Measurements from ENCODE around the gene DBN1. TPM values are rescaled to one million over a fixed set of nuclear protein-coding genes. Genes with fewer than 3 reads are reported as not detected.

DBN1 gene
- total and polyA plus RNA-seq, 2 of the 8 experiments (the other 6 are each of a cell fraction or from before 2014, with no cell fraction given), result 168 to 333 TPM

DNA sequence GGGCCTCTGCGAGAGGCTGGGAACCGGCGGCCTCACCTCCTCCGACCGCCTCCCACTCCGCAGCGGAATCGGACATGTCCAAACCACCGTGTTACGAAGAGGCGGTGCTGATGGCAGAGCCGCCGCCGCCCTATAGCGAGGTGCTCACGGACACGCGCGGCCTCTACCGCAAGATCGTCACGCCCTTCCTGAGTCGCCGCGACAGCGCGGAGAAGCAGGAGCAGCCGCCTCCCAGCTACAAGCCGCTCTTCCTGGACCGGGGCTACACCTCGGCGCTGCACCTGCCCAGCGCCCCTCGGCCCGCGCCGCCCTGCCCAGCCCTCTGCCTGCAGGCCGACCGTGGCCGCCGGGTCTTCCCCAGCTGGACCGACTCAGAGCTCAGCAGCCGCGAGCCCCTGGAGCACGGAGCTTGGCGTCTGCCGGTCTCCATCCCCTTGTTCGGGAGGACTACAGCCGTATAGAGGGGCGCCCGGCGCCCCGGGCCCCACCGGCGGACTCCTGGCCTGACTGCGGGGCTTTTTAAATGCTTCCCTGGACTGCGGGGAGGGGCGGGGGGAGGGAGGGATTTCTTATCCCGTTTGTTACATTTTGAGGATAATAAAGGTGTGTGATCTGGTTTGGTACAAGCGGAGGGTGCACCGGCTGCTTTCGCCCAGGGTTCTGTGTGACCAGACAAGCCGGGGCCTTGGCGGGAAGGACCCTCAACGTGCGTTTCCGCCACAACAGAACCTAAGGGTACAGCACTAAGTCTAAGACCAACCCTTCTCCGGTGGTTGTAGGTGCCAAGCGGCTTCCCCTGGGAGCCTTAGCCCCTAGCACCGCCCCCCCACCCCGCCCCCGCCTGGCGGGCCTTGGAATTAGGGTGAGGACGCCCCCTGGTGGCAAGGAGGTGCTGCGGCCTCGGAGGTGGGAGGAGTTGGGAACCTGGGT, 17.5 kb downstream of the DBN1 start (continued):
- TF ChIP-seq, protein P1, sequence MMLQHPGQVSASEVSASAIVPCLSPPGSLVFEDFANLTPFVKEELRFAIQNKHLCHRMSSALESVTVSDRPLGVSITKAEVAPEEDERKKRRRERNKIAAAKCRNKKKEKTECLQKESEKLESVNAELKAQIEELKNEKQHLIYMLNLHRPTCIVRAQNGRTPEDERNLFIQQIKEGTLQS (IDR thresholded peaks at IDR 0.05; ENCODE audit: insufficient read depth, low read depth, low read length), result 0 out of 2 replicates have a peak, but pooled peaks have one; percentile 40
- TF ChIP-seq TAF7 (optimal IDR thresholded peaks at IDR 0.05; ENCODE audit: borderline replicate concordance, low read depth, low read length), result peak; percentile 79
- TF ChIP-seq YY1 (IDR thresholded peaks at IDR 0.05; ENCODE audit: low read depth, low read length), result 0 out of 2 replicates have a peak, but pooled peaks have one; percentile 40
- TF ChIP-seq KDM4A (IDR thresholded peaks at IDR 0.05; ENCODE audit: low read depth, low read length, severe bottlenecking), result peak; percentile 8
- TF ChIP-seq RFX5 (IDR thresholded peaks at IDR 0.05; ENCODE audit: borderline replicate concordance, low read depth, low read length), result no peak
- TF ChIP-seq PHF8 (conservative IDR thresholded peaks at IDR 0.05; ENCODE audit: low read depth, low read length), result no peak
- TF ChIP-seq TEAD4 (IDR thresholded peaks at IDR 0.05; ENCODE audit: low read depth, low read length), result peak; percentile 43; the same call in 1 of the 2 replicates
- 0 out of 2 replicates have a peak, but pooled peaks have one; percentile 45 for TF ChIP-seq SP1 (IDR thresholded peaks at IDR 0.05; ENCODE audit: low read depth, low read length)
